NB4 (cell line): ENCODE data around the gene TAF8.

ENCODE experiments used
- DNase-seq: peaks from one replicate; pipeline ENCODE4 v3.0.0; 2010; ENCODE audit warnings: low read depth
- H3K4me3 ChIP-seq: one replicate; pipeline ENCODE4 v1.5.1; 2011; ENCODE audit warnings: mild to moderate bottlenecking, low read depth, low read length, moderate library complexity
- CTCF ChIP-seq: IDR thresholded peaks from one replicate; pipeline ENCODE4 v1.5.1; 2012; ENCODE audit warnings: low read depth, low read length
- MYC ChIP-seq: IDR thresholded peaks from 2 replicates; pipeline ENCODE4 v1.6.1; 2011; ENCODE audit warnings: low read depth, low read length
- POLR2A ChIP-seq: IDR thresholded peaks from 2 replicates; pipeline ENCODE4 v1.6.1; 2011; ENCODE audit warnings: mild to moderate bottlenecking; ENCODE audit not compliant: insufficient read length; ENCODE audit errors: extremely low read depth
- TF ChIP-seq, protein P1 (sequence below): IDR thresholded peaks from 2 replicates; pipeline ENCODE4 v1.6.1; 2011; ENCODE audit warnings: low read depth, low read length

Gene TAF8

GRCh38 chr6:42010185-42010891 is 40.0 kb upstream of the TAF8 start:
- TF ChIP-seq CTCF (no peak), MYC (peak; percentile 41; the same call in 1 of the 2 replicates)
- TF ChIP-seq, protein P1, sequence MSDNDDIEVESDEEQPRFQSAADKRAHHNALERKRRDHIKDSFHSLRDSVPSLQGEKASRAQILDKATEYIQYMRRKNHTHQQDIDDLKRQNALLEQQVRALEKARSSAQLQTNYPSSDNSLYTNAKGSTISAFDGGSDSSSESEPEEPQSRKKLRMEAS, result peak; percentile 68
- peak; percentile 97 for DNase-seq
- peak overlapping the region; percentile 23 for H3K4me3 ChIP-seq

GRCh38 chr6:42010909-42011308 is 39.4 kb upstream of the TAF8 start:
- no peak for DNase-seq
- TF ChIP-seq MYC (no peak), CTCF (no peak), POLR2A (no peak)
- TF ChIP-seq, protein P1, result no peak
- peak overlapping the region; percentile 23 for H3K4me3 ChIP-seq

GRCh38 chr6:42012501-42013133 is 37.7 kb upstream of the TAF8 start:
- TF ChIP-seq CTCF (no peak), POLR2A (no peak), MYC (no peak)
- TF ChIP-seq, protein P1, result no peak
- H3K4me3 ChIP-seq, result no peak overlapping the region

GRCh38 chr6:42013134-42013516 is 37.2 kb upstream of the TAF8 start:
- no peak for DNase-seq
- no peak overlapping the region for H3K4me3 ChIP-seq
- TF ChIP-seq CTCF, result no peak
- TF ChIP-seq, protein P1, result no peak
- no peak for TF ChIP-seq POLR2A

More at GRCh38 chr6:42012501-42013133, 37.7 kb upstream of the TAF8 start:
- DNase-seq, result no peak

DNA sequence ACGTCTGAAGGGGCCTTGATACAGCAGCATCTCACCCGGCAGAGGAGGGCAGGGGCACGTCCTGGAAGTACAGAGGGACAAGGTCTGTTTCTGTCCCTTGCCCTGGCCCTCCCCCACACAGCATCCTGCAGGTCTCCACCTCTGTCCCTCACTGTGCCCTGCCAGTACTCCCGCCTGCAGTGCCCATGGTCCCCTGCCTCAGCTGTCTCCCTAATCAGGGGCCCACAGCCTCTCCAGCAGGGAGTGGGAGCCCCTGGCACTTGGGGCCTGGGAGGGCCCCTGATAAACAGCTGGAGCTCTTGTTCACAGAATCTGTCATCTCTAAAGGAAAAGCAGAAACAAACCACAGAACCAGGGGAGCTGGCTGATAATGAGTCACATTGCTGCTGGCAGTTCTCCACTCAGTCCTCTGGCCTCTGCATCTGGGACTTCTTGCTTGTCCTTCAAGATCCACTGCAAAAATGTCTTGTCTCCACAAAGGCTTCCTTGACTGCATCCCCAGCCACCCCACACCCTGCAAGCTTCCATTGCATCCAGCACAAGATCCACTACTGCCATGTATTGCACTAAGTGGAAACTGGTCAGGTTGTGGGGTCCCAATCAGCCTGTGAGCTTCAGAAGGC is 33.2 kb upstream of the TAF8 start:
- H3K4me3 ChIP-seq, result no peak overlapping the region
- DNase-seq, result peak; percentile 88
- TF ChIP-seq POLR2A (no peak), MYC (no peak), CTCF (no peak)
- TF ChIP-seq, protein P1, result no peak
